T-helper 1 cell (primary cell): ENCODE measurements around the gene SEC24A.
"Not testable (repeated sequence)": the region's sequence is repeated elsewhere in the genome, so short reads cannot be mapped to it uniquely, and the experiment has no call there.

ENCODE experiments used
- DNase-seq, 5 donors: peaks; one replicate each; pipeline ENCODE4 v3.0.0-alpha.2; 2012 to 2020
- total RNA-seq, 4 donors: gene quantifications; one replicate each; lab custom pipeline; 2026; lab: John Stamatoyannopoulos, UW

Gene SEC24A
- 31.9 to 44.4 (median 37.9) reads per million in 4 donors for total RNA-seq

- peak; percentile 84 to 96 (median 91) for DNase-seq
Measured at GRCh38 chr5:134648425-134649162, at the start of gene SEC24A. Gene SEC24A (plus strand): TSS chr5:134648785. CDS start chr5:134649077, 292 bp downstream.

GRCh38 chr5:134599820-134600219 is 48.8 kb upstream of the SEC24A start:
- DNase-seq: not testable (repeated sequence)

DNA sequence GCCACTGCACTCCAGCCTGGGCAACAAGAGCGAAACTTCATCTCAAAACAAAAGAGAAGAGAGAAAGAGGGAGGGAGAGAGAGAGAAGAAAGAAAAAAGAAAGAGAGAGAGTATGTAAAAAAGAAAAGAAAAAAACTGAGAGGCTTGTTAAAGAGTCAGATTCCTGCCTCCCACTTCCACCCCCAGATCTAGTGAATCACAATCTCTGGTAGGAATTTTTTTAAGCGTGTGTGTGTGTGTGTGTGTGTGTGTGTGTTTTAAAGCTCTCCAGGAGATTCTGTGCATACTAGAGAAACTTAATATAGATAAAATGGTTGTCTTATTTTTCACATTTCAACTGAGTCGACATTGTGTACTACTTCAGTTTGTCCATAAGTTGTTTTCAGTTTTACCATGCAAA is 48.0 kb upstream of the SEC24A start:
- DNase-seq: no peak

DNA sequence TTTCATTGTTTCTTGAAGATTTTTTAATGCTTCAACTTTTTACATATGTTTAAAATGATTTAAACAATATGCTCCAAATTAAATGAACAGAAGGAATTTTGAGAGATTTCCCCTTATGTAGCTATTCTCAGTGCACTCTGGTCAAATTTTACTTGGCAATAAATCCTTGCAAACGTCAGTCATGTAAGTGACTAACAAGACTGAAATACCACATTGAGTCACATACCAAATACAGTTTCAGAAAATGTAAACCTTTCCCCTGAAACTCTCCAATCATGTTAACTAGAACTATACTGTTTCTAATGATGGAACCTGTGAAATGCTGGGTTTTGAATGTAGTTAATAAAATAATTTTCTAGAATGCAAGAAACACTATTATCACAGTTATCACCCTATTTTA is 45.5 kb upstream of the SEC24A start:
- peak in 1 of 5 donors; percentile 53 for DNase-seq

DNA sequence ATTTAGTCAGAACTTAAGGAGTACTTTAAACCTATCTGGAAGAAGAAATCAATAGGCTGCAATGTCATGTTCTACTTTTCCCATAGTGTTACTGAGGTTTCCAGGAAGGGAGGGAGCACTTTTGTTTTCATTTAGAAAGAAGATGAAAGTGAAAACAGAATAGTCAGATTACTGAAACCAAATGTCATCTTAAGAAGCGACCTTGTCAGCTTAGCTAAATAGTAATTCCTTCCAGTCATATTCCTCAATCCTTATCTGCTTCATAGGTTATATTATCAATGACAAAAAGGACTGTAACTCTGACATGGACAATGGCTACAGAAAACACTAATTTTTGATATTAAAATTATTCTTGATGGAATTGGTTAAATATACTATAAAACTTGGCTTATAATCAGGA is 43.7 kb upstream of the SEC24A start:
- peak in 1 of 5 donors; percentile 53 for DNase-seq

DNA sequence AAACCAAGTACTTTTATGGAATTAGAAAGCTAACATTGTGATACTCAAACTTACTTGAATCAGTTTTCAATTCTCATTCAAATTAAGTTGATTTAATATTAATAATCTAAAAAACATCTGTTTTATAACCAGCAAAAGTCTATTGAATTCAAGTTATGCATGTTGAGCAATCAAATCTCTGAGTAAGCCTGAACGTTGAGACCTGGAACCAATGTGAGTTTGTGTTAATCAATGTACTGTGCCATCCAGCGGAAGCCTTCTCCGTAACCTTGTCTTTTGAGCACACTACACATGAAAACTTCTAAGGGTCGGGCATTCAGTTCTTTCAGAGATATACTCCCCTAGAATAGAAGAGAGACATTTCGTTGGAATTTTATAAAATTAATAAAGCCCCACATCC is 41.9 kb upstream of the SEC24A start:
- no peak for DNase-seq

DNA sequence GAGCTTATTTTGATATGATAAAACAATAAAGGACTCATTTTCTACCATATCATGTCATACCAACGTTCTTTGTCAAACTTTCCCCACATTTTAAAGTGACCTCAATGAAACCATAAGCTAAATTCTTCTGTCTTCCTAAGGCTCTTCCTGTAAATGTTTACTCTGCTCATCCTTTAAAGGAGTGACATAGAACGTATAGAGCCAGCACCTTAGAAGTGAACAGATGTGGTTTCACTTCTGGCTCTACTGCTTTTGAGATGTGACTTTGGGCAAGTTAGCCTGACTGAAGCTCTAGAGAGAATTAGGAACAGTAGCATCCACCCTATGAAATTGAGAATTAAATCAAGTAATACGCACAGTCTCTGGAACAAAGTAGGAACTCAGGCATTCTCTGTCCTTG is 40.0 kb upstream of the SEC24A start:
- DNase-seq: peak in 1 of 5 donors; percentile 79

- DNase-seq: peak in 1 of 5 donors; percentile 88
Measured at GRCh38 chr5:134609232-134609851, 39.2 kb upstream of the SEC24A start.

DNA sequence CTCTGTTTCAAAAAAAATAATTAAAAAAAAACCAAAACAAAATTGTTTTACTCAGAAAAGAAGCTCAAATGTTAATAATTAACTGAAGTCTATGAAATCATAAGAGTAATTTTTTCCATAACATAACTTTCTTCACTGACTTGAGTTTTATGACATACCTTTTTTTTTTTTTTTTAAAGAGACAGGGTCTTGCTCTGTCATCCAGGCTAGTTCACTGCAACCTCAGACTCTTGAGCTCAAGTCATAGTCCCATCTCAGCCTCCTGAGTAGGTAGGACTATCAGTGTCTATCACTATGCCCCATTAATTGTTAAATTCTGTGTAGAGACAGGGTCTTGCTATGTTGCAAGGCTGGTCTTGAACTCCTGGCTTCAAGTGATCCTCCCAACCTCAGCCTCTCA is 37.9 kb upstream of the SEC24A start:
- DNase-seq: no peak

DNA sequence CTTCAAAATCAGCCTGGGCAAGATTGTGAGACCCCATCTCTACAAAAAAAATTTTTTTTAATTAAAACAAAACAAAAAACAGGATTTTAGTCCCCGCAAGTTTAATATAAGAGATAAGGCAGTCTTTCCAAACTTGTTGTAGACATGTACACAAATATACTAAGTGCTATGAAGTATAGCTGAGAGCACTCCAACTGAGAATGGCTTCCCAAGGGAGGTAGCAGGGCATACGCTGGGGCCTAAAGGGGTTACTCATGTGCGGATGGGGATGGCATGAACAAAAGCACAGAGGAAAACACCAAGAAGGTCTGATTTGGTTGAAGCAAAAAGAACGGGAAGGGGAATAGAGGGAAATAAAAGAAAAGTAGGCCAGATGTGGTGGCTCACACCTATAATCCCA is 37.1 kb upstream of the SEC24A start:
- no peak for DNase-seq

DNA sequence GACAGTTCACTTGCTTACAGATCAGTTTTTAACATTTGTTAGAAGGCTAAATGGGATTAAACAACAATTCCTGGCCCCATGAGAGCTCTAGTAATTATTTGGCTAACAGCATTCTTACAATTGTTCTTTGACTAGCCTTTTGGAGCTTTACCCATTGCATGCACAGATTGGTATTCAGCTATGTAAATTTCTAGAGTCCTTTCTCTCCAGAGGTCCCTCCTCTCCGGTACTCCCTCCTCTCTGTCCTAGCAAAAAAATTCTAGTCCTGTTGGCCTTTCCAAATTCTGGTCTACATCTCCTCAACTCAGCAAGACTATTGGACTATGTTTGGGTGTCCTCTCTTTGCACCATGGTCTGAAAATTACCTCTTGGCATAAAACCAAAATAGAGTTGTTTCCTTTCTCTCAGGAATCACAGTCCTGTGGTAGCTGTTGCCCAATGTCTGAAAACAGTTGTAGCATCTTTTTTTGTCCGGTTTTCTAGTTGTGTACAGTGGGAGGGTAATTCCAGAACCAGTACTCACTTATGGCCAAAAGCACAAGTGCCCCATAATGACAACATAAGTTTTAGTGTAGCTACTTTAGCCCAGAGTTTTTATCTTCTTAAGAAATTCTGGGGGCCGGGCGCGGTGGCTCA is 34.0 kb upstream of the SEC24A start:
- no peak for DNase-seq

GRCh38 chr5:134620634-134621033 is 28.0 kb upstream of the SEC24A start:
- no peak for DNase-seq

GRCh38 chr5:134625559-134625958 is 23.0 kb upstream of the SEC24A start:
- no peak for DNase-seq

DNA sequence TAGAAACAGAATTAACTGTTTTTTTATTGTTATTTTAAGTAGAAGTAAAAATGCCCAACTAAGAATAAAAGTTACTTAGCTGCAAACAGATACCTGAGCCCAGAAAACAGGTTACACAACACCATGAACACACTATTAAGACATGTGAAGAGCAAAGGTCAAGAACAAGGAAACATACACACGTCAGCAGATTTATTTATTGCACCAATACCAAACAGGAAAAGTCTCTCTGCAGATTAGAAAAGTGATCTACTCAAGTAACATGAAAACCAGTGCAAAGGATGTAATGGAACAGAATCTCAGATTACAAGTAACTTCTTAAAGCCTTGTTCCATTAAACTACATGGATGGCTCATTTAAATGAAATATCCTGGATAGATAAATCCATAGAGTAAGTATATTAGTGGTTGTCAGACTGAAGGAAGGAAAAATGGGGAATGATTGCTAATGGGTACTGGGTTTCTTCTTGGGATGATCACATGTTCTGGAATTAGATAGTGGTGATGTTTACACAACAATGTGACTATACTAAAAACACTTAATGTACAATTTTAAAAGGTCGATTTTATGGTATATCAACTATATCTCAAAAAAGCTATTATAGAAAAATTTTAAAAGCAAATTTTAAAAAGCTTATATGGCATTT is 22.1 kb upstream of the SEC24A start:
- no peak for DNase-seq

- no peak for DNase-seq
Measured at GRCh38 chr5:134634227-134634626, 14.4 kb upstream of the SEC24A start.

GRCh38 chr5:134635366-134635765 is 13.2 kb upstream of the SEC24A start:
- DNase-seq: not testable (repeated sequence)

GRCh38 chr5:134637116-134637721 is 11.4 kb upstream of the SEC24A start:
- no peak for DNase-seq

- no peak for DNase-seq
Measured at GRCh38 chr5:134638760-134639201, 9.8 kb upstream of the SEC24A start.

DNA sequence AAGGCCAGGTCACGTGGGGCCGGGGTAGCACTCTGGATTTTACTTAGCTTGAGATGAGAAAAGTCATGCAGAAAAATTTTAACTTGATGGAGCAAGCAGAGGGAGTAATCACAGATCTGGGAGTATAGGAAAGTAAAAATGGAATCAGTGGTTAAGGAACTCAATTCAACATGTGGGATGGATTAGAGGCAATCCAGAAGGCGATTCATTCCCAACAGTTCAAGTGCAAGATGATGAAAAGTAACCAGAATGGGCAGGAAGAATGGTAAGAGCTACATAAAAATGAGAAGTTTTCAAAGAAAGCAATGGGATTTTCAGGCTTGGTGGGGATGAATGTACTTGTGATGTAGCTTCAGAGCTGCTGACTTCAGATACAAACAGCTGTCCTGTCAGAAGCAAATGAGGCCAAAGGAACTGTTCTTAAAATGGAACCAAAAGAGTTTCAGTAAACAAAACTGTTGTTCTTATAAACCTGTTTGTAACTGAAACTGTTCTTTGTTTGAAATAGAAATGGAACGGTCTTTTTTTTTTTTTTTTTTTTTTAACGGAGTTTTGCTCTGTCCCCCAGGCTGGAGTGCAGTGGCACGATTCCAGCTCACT is 5.6 kb upstream of the SEC24A start:
- no peak for DNase-seq

DNA sequence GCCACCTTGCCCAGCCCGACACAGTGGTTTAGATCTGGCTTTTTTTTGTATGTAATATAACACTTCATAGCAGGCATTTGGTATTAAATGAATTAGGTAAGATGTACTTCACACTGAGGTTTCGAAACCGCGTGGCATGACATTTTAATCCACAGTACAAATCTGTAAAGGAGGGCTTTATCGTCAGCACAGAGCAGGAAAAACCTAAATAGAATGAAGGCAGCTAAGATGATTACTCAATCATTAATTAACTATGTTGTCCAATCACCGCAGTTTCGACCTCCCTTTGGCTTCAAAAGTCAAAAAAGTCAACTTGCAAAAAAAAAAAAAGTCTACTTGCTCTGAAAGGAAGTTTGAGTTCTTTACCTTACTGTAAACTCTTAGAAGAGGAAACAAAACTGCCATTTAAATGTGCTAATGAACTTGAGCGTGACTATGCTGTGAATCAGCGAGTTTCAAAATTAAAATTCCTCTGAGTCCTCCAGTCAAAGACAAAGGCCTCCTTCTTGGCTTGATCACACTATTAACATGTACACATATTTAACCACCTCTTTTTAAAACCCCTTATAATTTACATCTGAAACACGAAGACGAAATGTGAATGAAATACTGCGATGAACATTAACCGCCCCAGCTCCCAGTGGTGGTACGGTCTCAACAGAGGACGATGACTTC is 698 bp upstream of the SEC24A start:
- DNase-seq: peak in 1 of 5 donors; percentile 66

- DNase-seq: peak in 1 of 5 donors; percentile 23
Measured at GRCh38 chr5:134649163-134649835, 714 bp downstream of the SEC24A start.
